OCI-LY1 (cell line): ENCODE data around the gene SEMA6C.

Experiments used
- H2AFZ ChIP-seq: fragments of 200-600 bp; sonication (generic), shearing (Covaris generic); 2 replicates; pipeline ENCODE4 v1.6.0; 2014; ENCODE audit warnings: antibody characterized with exemption, mild to moderate bottlenecking, low read length
- H3F3A ChIP-seq: fragments of 200-600 bp; sonication (generic), shearing (Covaris generic); 2 replicates; pipeline ENCODE4 v1.6.0; 2014; ENCODE audit warnings: mild to moderate bottlenecking, antibody characterized with exemption, low read length, moderate library complexity; ENCODE audit not compliant: insufficient read depth
- H3K27ac ChIP-seq: fragments of 200-600 bp; sonication (generic); 2 replicates; pipeline ENCODE4 v1.5.1; 2014; ENCODE audit warnings: low read length, mixed run types, mild to moderate bottlenecking, low read depth; ENCODE audit not compliant: poor library complexity, severe bottlenecking
- H3K27me3 ChIP-seq: fragments of 200-600 bp; sonication (generic); 2 replicates; pipeline ENCODE4 v1.6.0; 2014; ENCODE audit warnings: antibody characterized with exemption, mild to moderate bottlenecking, low read length, moderate library complexity; ENCODE audit not compliant: insufficient read depth
- H3K36me3 ChIP-seq: fragments of 200-600 bp; sonication (generic); 2 replicates; pipeline ENCODE4 v1.6.1; 2014; ENCODE audit warnings: mild to moderate bottlenecking, antibody characterized with exemption, low read length, moderate library complexity, mixed read lengths; ENCODE audit not compliant: insufficient read depth
- H3K4me1 ChIP-seq: fragments of 200-600 bp; sonication (generic); 2 replicates; pipeline ENCODE4 v1.5.1; 2014; ENCODE audit warnings: mild to moderate bottlenecking, low read length, moderate library complexity; ENCODE audit not compliant: insufficient read depth, severe bottlenecking
- H3K4me2 ChIP-seq: fragments of 200-600 bp; sonication (generic), shearing (Covaris generic); 2 replicates; pipeline ENCODE4 v1.6.1; 2014; ENCODE audit warnings: low read length
- H3K4me3 ChIP-seq: fragments of 200-600 bp; sonication (generic); 2 replicates; pipeline ENCODE4 v1.5.1; 2014; ENCODE audit warnings: low read length, low read depth, mild to moderate bottlenecking, mixed read lengths; ENCODE audit not compliant: poor library complexity, severe bottlenecking
- H3K79me2 ChIP-seq: fragments of 200-600 bp; shearing (Covaris generic); 2 replicates; pipeline ENCODE4 v1.6.1; 2016; ENCODE audit warnings: mixed run types, low read length, mixed read lengths; ENCODE audit not compliant: insufficient read depth
- H3K9ac ChIP-seq: fragments of 200-600 bp; sonication (generic), shearing (Covaris generic); 2 replicates; pipeline ENCODE4 v1.6.1; 2014; ENCODE audit warnings: mild to moderate bottlenecking, low read length, mixed read lengths
- H3K9me2 ChIP-seq: fragments of 200-600 bp; sonication (generic), shearing (Covaris generic); 2 replicates; pipeline ENCODE4 v1.6.1; 2014; ENCODE audit warnings: low read depth, mild to moderate bottlenecking, low read length, mixed read lengths
- H3K9me3 ChIP-seq: fragments of 200-600 bp; shearing (Covaris generic); 2 replicates; pipeline ENCODE4 v1.6.1; 2014; ENCODE audit warnings: low read length, mixed read lengths
- H4K20me1 ChIP-seq: fragments of 200-600 bp; sonication (generic), shearing (Covaris generic); 2 replicates; pipeline ENCODE4 v1.6.0; 2016; ENCODE audit warnings: mild to moderate bottlenecking, low read length; ENCODE audit not compliant: insufficient read depth
- EZH2 ChIP-seq: fragments of 200-600 bp; sonication (generic), shearing (Covaris generic); IDR thresholded peaks from 2 replicates; pipeline ENCODE4 v1.8.0; 2017; ENCODE audit warnings: borderline replicate concordance, mixed run types, mild to moderate bottlenecking, antibody characterized with exemption, low read length, moderate library complexity, mixed read lengths
- TF ChIP-seq, protein P1 (sequence below): fragments of 200-600 bp; sonication (generic), shearing (Covaris generic); IDR thresholded peaks from 2 replicates; pipeline ENCODE4 v1.5.1; 2017; ENCODE audit warnings: mild to moderate bottlenecking, antibody characterized with exemption, low read length, moderate library complexity, mixed read lengths

SEMA6C gene

GRCh38 chr1:151146072-151146411, 389 bp downstream of the SEMA6C start:
- no peaks in the 10 kb centered on the region for H3F3A ChIP-seq
- H2AFZ ChIP-seq: no peak overlapping the region
- H3K79me2 ChIP-seq: no peaks in the 10 kb centered on the region
- H3K4me3 ChIP-seq: peak overlapping the region; percentile 71
- H3K4me1 ChIP-seq: peaks cover 33% of the 10 kb centered on the region
- H3K9me2 ChIP-seq: no peaks in the 10 kb centered on the region
- H3K27ac ChIP-seq: no peak overlapping the region
- peak overlapping the region; percentile 69 for H3K9ac ChIP-seq
- H3K9me3 ChIP-seq: no peaks in the 10 kb centered on the region
- 0 out of 2 replicates have a peak, but pooled peaks cover 5% of the 10 kb centered on the region for H3K27me3 ChIP-seq
- TF ChIP-seq, protein P1, sequence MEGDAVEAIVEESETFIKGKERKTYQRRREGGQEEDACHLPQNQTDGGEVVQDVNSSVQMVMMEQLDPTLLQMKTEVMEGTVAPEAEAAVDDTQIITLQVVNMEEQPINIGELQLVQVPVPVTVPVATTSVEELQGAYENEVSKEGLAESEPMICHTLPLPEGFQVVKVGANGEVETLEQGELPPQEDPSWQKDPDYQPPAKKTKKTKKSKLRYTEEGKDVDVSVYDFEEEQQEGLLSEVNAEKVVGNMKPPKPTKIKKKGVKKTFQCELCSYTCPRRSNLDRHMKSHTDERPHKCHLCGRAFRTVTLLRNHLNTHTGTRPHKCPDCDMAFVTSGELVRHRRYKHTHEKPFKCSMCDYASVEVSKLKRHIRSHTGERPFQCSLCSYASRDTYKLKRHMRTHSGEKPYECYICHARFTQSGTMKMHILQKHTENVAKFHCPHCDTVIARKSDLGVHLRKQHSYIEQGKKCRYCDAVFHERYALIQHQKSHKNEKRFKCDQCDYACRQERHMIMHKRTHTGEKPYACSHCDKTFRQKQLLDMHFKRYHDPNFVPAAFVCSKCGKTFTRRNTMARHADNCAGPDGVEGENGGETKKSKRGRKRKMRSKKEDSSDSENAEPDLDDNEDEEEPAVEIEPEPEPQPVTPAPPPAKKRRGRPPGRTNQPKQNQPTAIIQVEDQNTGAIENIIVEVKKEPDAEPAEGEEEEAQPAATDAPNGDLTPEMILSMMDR: no peak
- no peak for TF ChIP-seq EZH2
- H3K36me3 ChIP-seq: no peaks in the 10 kb centered on the region
- H3K4me2 ChIP-seq: peak overlapping the region; percentile 91
- H4K20me1 ChIP-seq: no peaks in the 10 kb centered on the region

GRCh38 chr1:151145304-151146071, 943 bp downstream of the SEMA6C start:
- no peaks in the 10 kb centered on the region for H4K20me1 ChIP-seq
- no peak overlapping the region for H3K27ac ChIP-seq
- H3K4me2 ChIP-seq: peak overlapping the region; percentile 91
- H3K79me2 ChIP-seq: no peaks in the 10 kb centered on the region
- no peaks in the 10 kb centered on the region for H3K9me3 ChIP-seq
- TF ChIP-seq, protein P1: no peak
- TF ChIP-seq EZH2: no peak
- no peaks in the 10 kb centered on the region for H3F3A ChIP-seq
- H3K4me1 ChIP-seq: peaks cover 33% of the 10 kb centered on the region
- 0 out of 2 replicates have a peak, but pooled peaks cover 5% of the 10 kb centered on the region for H3K27me3 ChIP-seq
- H3K9me2 ChIP-seq: no peaks in the 10 kb centered on the region
- no peak overlapping the region; the same call in 1 of the 2 replicates for H3K9ac ChIP-seq
- peak overlapping the region; percentile 71 for H3K4me3 ChIP-seq
- no peaks in the 10 kb centered on the region for H3K36me3 ChIP-seq
- no peak overlapping the region for H2AFZ ChIP-seq

DNA sequence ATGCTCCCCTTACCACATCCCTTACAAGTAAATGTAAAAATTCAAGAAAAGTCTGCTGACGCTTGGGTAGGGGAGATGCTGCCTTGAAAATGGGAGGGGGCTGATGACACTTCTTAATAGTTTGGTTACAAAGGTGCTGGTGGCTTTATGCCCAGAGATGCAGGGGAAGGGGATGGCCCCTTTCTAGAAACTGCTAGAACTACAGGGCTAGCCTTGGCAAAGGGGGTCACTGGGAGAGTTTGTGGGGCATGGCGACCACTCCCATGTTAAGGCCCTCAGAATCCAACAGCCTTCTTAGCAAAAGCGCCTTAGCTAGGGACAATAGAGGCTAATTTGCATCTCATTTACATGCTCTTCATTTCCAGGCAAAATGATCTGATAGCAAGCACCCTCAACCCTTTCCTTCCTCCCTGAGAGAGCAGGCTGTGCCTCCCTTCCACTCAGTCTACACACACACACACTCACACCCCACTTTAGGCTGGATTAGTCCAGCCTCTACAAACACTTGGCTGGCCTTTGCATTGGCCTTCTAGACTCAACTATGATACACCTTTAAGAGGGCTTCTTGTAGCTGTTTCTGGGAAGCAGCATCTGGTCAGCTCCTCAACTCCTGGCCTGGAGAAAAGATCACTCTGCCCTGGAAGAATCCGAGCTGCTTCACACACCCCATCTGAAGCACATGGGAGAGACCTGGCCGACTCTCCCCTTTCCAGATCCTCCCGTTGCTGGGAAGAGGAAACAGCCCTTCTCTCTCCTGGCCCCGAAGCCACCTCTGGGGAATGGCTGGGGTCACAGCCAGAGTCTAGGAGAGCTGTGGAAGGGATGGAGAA, 1.7 kb downstream of the SEMA6C start:
- Histone ChIP-seq H3K4me3 (no peak overlapping the region), H3K27me3 (peaks cover 11% of the 10 kb centered on the region; the same call in 1 of the 2 replicates), H3K9me3 (no peaks in the 10 kb centered on the region), H3K9ac (no peak overlapping the region), H3K27ac (no peak overlapping the region), H2AFZ (no peak overlapping the region), H3K36me3 (no peaks in the 10 kb centered on the region), H3K4me1 (peaks cover 33% of the 10 kb centered on the region), H3K4me2 (no peak overlapping the region), H4K20me1 (no peaks in the 10 kb centered on the region), H3K9me2 (no peaks in the 10 kb centered on the region), H3F3A (no peaks in the 10 kb centered on the region), H3K79me2 (no peaks in the 10 kb centered on the region)
- TF ChIP-seq, protein P1: no peak
- TF ChIP-seq EZH2: no peak
